Upper lobe of left lung (tissue), 6 donors: Measurements from ENCODE around the gene FOXN3. TPM values are rescaled to one million over a fixed set of nuclear protein-coding genes. Genes with fewer than 3 reads are reported as not detected.

Experiments used
- ATAC-seq, 2 donors: fragments of 200-7000 bp; cut with Tn5 transposase; one replicate each; pipeline ENCODE4 v1.9.1; 2022; ENCODE audit warnings: mild to moderate bottlenecking in 2 of 2, moderate library complexity in 2 of 2; ENCODE audit not compliant: low FRiP score in 2 of 2
- DNase-seq, 2 donors: peaks; one replicate each; pipeline ENCODE4 v3.0.0-alpha.2; 2019 to 2020
- H3K27ac ChIP-seq, 4 donors: fragments of 200-600 bp; sonication (generic); one replicate each; pipeline ENCODE4 v1.5.1; 2016 to 2019
- H3K27me3 ChIP-seq, 4 donors: fragments of 200-600 bp; sonication (generic); one replicate each; pipeline ENCODE4 v1.5.1; 2017 to 2019
- H3K36me3 ChIP-seq, 4 donors: fragments of 200-600 bp; sonication (generic); one replicate each; pipeline ENCODE4 v1.5.1; 2016 to 2019
- H3K4me1 ChIP-seq, 4 donors: fragments of 200-600 bp; sonication (generic); one replicate each; pipeline ENCODE4 v1.5.1; 2018 to 2019
- H3K4me3 ChIP-seq, 4 donors: fragments of 200-600 bp; sonication (generic); one replicate each; pipeline ENCODE4 v1.5.1; 2017 to 2019; ENCODE audit warnings: mild to moderate bottlenecking in 2 of 4, moderate library complexity in 1 of 4
- H3K9me3 ChIP-seq, 4 donors: fragments of 200-600 bp; sonication (generic); one replicate each; pipeline ENCODE4 v1.5.1; 2018 to 2019
- EP300 ChIP-seq, 4 donors: sonication (generic); formaldehyde crosslinking; IDR thresholded peaks; one replicate each; pipeline ENCODE4 v1.5.1; 2017; ENCODE audit warnings: antibody characterized with exemption in 4 of 4, control low read depth in 2 of 4
- POLR2A ChIP-seq, 4 donors: fragments of 450-650 bp; IDR thresholded peaks; one replicate each; pipeline ENCODE4 v1.5.1; 2016 to 2017; ENCODE audit warnings: antibody characterized with exemption in 4 of 4, mild to moderate bottlenecking in 2 of 4
- POLR2AphosphoS5 ChIP-seq, 2 donors: sonication (generic); formaldehyde crosslinking; IDR thresholded peaks; one replicate each; pipeline ENCODE4 v1.5.1; 2017; ENCODE audit warnings: antibody characterized with exemption in 2 of 2
- WGBS, 2 donors: methylation state at CpG; one replicate each; pipeline ENCODE4 v1.1.5; 2017 to 2018; 5-methylcytosine and 5-hydroxymethylcytosine counted together
- total RNA-seq, 6 donors: library from RNA; depleted of rRNA in 4 of 6; stranded (reverse); fragments of >200 nt in 4 of 6; gene quantifications; one replicate each; pipeline versions ENCODE4 v1.1.0 to v1.2.1, GENCODE V29; 2016 to 2021
- TF ChIP-seq, protein P1 (sequence below), 6 experiments: fragments of 450-650 bp in 4 of 6; fragments of 200-600 bp in 2 of 6; sonication (generic) in 2 of 6; IDR thresholded peaks; one replicate each; pipeline ENCODE4 v1.5.1; 2016 to 2019; ENCODE audit warnings: antibody characterized with exemption in 6 of 6
- donor health status: DM: no; HTN: no; CAD: no; lungs with moderate emphysema.
- donor health status: DM: no; HTN: yes; CAD: no; lungs with severe emphysema.

Gene FOXN3
- total RNA-seq, 6 donors from 2014 or later: 63.4 to 115 (median 77.2) TPM

DNA sequence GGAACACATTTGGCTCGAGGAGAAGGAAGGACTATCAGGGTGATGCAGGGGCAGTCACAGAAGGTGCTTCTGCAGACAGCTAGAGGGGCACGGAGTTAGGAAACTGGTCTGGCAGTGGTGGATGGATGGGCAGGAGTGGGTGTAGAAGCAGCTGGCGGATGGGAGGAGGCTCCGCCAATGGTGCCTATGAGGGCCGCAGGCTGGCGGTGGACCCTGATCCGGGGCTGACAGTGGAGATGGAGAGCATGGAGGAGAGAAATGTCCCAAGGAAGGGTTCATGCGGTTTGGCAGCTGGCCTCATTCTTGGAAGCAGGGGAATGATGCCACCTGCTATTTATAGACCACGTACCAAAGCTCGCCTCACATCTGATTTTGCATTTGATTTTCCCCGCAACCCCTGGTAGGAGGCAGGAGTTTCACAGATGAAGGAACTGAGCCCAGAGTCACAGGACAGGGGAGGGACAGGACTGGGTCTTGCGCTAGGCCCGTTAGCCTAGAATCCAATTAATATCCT, 237.1 kb downstream of the FOXN3 start:
- WGBS, 2 donors: 93 to 94% methylated on average over 13 of the region's 13 CpGs
- no peaks in the 10 kb centered on the region for H3K9me3 ChIP-seq

DNA sequence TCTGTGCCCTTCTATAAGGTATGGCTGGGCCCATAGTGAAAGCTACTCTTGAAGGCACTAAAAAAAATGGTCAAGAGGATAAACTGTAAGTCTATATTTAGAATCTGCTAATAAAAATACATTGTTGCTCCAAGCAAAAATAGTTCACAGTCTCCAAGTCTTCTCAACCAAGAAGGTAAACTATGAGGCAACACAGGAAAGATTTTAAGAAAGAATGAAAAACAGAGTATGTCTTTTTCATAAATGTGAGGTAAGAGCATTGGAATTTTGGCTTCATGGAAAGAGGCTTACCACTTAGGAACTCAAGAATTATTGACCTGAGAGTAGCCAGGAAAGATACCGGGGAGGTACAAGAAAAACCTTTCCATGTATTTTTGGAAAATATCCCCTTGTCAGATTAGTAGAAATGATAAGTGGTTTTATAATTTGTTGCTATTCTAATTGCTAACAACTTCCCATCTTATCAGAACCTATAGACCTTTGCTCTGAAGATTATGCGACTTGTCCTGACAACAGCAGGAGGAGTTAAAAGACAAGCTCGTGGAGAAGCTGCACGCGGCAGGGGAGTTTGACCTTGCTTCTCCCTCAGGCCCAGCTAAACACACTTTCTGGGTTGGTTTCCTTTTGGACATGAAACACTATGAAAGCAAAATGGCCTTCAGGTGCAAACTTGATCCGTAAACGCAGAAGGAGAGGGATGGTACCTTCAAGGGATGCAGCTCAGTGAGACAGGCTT, 238.1 kb downstream of the FOXN3 start:
- DNase-seq (no peak), ATAC-seq (no peak)
- H3K4me1 ChIP-seq: peaks cover 5 to 19% (median 12%) of the 10 kb centered on the region in 4 donors
- TF ChIP-seq, protein P1, sequence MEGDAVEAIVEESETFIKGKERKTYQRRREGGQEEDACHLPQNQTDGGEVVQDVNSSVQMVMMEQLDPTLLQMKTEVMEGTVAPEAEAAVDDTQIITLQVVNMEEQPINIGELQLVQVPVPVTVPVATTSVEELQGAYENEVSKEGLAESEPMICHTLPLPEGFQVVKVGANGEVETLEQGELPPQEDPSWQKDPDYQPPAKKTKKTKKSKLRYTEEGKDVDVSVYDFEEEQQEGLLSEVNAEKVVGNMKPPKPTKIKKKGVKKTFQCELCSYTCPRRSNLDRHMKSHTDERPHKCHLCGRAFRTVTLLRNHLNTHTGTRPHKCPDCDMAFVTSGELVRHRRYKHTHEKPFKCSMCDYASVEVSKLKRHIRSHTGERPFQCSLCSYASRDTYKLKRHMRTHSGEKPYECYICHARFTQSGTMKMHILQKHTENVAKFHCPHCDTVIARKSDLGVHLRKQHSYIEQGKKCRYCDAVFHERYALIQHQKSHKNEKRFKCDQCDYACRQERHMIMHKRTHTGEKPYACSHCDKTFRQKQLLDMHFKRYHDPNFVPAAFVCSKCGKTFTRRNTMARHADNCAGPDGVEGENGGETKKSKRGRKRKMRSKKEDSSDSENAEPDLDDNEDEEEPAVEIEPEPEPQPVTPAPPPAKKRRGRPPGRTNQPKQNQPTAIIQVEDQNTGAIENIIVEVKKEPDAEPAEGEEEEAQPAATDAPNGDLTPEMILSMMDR (IDR thresholded peaks at IDR 0.05): no peak
- TF ChIP-seq EP300 (IDR thresholded peaks at IDR 0.05): no peak
- no peak for TF ChIP-seq POLR2AphosphoS5 (IDR thresholded peaks at IDR 0.05)
- TF ChIP-seq POLR2A (IDR thresholded peaks at IDR 0.05): no peak
- 84 to 85% methylated on average over 7 of the region's 7 CpGs for WGBS, 2 donors
- H3K27ac ChIP-seq: no peak overlapping the region
- no peaks in the 10 kb centered on the region for H3K9me3 ChIP-seq
- H3K4me3 ChIP-seq: no peak overlapping the region
- H3K27me3 ChIP-seq: no peaks in the 10 kb centered on the region
- H3K36me3 ChIP-seq: peaks cover 0 to 12% (median 0%) of the 10 kb centered on the region in 4 donors

More for the DNA sequence above, 237.1 kb downstream of the FOXN3 start:
- ATAC-seq (no peak), DNase-seq (peak in 1 of 2 donors; percentile 71)
- Histone ChIP-seq H3K36me3 (peaks cover 0 to 12% (median 0%) of the 10 kb centered on the region in 4 donors), H3K27me3 (no peaks in the 10 kb centered on the region), H3K27ac (no peak overlapping the region), H3K4me1 (peaks cover 8 to 19% (median 12%) of the 10 kb centered on the region in 4 donors), H3K4me3 (no peak overlapping the region)
- TF ChIP-seq, protein P1 (IDR thresholded peaks at IDR 0.05): no peak
- no peak for TF ChIP-seq POLR2A (IDR thresholded peaks at IDR 0.05)
- no peak for TF ChIP-seq POLR2AphosphoS5 (IDR thresholded peaks at IDR 0.05)
- no peak for TF ChIP-seq EP300 (IDR thresholded peaks at IDR 0.05)

DNA sequence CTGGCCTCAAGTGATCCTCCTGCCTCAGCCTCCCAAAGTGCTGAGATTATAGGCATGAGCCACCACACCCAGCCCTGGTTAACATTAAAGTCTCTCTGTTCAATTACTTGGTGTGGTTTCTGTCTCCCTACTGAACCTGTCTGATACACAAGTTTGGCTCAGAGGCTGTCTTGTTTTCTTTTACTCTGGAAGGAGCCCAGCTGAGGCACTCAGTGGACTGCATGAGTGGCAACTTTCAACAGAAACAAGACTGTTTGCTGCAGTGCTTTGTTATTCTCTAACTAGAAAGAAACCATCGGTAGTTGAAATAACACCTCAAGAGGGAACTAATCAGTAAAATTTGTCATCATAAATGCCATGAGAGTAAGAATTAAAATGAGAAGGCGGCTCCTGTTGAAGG, 238.7 kb downstream of the FOXN3 start:
- TF ChIP-seq, protein P1 (IDR thresholded peaks at IDR 0.05): no peak
- Histone ChIP-seq H3K4me1 (peaks cover 5 to 19% (median 12%) of the 10 kb centered on the region in 4 donors), H3K27me3 (no peaks in the 10 kb centered on the region), H3K27ac (no peak overlapping the region), H3K4me3 (no peak overlapping the region), H3K9me3 (no peaks in the 10 kb centered on the region), H3K36me3 (peaks cover 0 to 12% (median 0%) of the 10 kb centered on the region in 4 donors)
- DNase-seq (no peak), ATAC-seq (no peak)
- 79 to 86% methylated on average over 2 of the region's 2 CpGs for WGBS, 2 donors

DNA sequence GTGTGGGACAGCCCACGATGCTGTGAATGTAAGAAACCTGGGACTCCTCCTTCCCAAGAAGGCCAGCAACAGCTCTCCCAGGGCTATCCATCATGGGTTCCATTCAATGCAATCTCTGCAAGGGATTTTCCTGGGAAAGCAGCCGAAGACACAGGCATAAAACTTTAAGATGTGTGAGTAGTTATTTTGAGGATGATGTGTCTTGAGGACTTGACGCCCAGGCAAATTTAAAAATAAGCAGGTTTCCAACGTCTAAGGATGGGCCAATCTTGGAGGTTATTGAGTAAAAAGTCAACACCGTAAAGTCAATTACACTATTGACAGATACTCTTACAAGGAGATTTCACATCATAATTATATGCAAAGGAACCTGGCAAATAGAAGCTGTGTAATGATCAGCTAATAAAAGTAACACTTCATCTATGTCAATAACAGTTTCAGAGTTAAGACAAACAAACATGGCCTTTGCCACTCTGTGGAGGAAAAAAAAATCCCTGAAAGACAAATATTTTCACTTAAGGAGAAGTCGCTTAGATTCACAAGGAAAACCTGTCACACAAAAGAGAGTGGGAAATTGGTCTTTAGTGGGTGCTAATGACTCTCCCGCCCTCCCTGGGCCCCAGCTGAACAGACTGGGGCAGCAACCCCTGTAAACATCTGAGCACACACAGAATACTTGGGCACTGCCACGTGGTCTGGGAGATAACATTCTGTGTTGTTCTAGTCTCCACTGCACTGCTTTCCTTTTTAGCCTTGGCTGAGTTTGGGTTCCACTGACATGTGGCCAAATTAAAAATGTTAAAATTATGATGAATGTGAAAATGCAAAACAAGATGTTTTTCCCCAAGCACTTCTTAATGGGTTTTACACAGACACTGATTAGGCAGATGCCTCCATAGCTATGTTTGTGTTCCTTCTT, 240.9 kb downstream of the FOXN3 start:
- H3K9me3 ChIP-seq: no peaks in the 10 kb centered on the region
- TF ChIP-seq POLR2AphosphoS5 (IDR thresholded peaks at IDR 0.05) (no peak), EP300 (IDR thresholded peaks at IDR 0.05) (no peak), POLR2A (IDR thresholded peaks at IDR 0.05) (no peak)
- TF ChIP-seq, protein P1 (IDR thresholded peaks at IDR 0.05): no peak
- ATAC-seq (no peak), DNase-seq (no peak)
- H3K27ac ChIP-seq: no peak overlapping the region
- WGBS, 2 donors: 59 to 60% methylated on average over 8 of the region's 8 CpGs
- peaks cover 5 to 20% (median 12%) of the 10 kb centered on the region in 4 donors for H3K4me1 ChIP-seq
- no peak overlapping the region for H3K4me3 ChIP-seq
- H3K27me3 ChIP-seq: no peaks in the 10 kb centered on the region
- peaks cover 0 to 12% (median 0%) of the 10 kb centered on the region in 4 donors for H3K36me3 ChIP-seq
